ACC112 (cell line): ENCODE results near the gene SRGN.

Experiments
- H2AFZ ChIP-seq: fragments of 200-600 bp; sonication (generic); one replicate; pipeline ENCODE4 v1.6.0; 2017; ENCODE audit warnings: antibody characterized with exemption, low read length; ENCODE audit not compliant: unreplicated experiment
- H3K27ac ChIP-seq: fragments of 200-600 bp; sonication (generic); 2 replicates; pipeline ENCODE4 v1.5.1; 2014; ENCODE audit warnings: low read depth, mild to moderate bottlenecking, antibody characterized with exemption, low read length, moderate library complexity
- H3K27me3 ChIP-seq: fragments of 200-600 bp; sonication (generic); 2 replicates; pipeline ENCODE4 v1.6.1; 2014; ENCODE audit warnings: mild to moderate bottlenecking, antibody characterized with exemption, low read length, moderate library complexity, mixed read lengths; ENCODE audit not compliant: insufficient read depth
- H3K36me3 ChIP-seq: fragments of 200-600 bp; sonication (generic); 2 replicates; pipeline ENCODE4 v1.6.1; 2016; ENCODE audit warnings: mild to moderate bottlenecking, antibody characterized with exemption, low read length, moderate library complexity, mixed read lengths; ENCODE audit not compliant: insufficient read depth
- H3K4me1 ChIP-seq: fragments of 200-600 bp; sonication (generic); one replicate; pipeline ENCODE4 v1.6.1; 2016; ENCODE audit warnings: low read length, mixed read lengths; ENCODE audit not compliant: insufficient read depth, unreplicated experiment, control insufficient read depth
- H3K4me3 ChIP-seq: fragments of 200-600 bp; sonication (generic); 2 replicates; pipeline ENCODE4 v1.5.1; 2014; ENCODE audit warnings: mild to moderate bottlenecking, low read depth, low read length
- H3K79me2 ChIP-seq: fragments of 200-600 bp; sonication (generic); one replicate; pipeline ENCODE4 v1.6.0; 2016; ENCODE audit warnings: low read length; ENCODE audit not compliant: control insufficient read depth, unreplicated experiment, insufficient read depth

SRGN gene

GRCh38 chr10:69062901-69063300 is 25.0 kb upstream of the SRGN start:
- H3K79me2 ChIP-seq, result no peaks in the 10 kb centered on the region
- H3K36me3 ChIP-seq, result no peaks in the 10 kb centered on the region
- H3K27ac ChIP-seq, result peak overlapping the region; percentile 97
- no peak overlapping the region for H3K4me3 ChIP-seq
- H3K4me1 ChIP-seq, result peaks cover 61% of the 10 kb centered on the region
- no peak overlapping the region for H2AFZ ChIP-seq
- H3K27me3 ChIP-seq, result no peaks in the 10 kb centered on the region

GRCh38 chr10:69064762-69065328 is 23.1 kb upstream of the SRGN start:
- peak overlapping the region; percentile 33 for H3K4me3 ChIP-seq
- H3K27ac ChIP-seq, result peak overlapping the region; percentile 95
- no peaks in the 10 kb centered on the region for H3K79me2 ChIP-seq
- H3K4me1 ChIP-seq, result peaks cover 55% of the 10 kb centered on the region
- no peaks in the 10 kb centered on the region for H3K36me3 ChIP-seq
- H3K27me3 ChIP-seq, result no peaks in the 10 kb centered on the region
- H2AFZ ChIP-seq, result no peak overlapping the region

GRCh38 chr10:69065406-69066361 is 22.2 kb upstream of the SRGN start:
- Histone ChIP-seq H3K4me3 (peak overlapping the region; percentile 33), H3K27me3 (no peaks in the 10 kb centered on the region), H3K4me1 (peaks cover 52% of the 10 kb centered on the region), H3K27ac (peak overlapping the region; percentile 95), H2AFZ (peak overlapping the region; percentile 16), H3K79me2 (no peaks in the 10 kb centered on the region), H3K36me3 (no peaks in the 10 kb centered on the region)

GRCh38 chr10:69067189-69067588 is 20.7 kb upstream of the SRGN start:
- Histone ChIP-seq H3K27me3 (no peaks in the 10 kb centered on the region), H3K4me3 (no peak overlapping the region), H2AFZ (no peak overlapping the region), H3K36me3 (no peaks in the 10 kb centered on the region), H3K79me2 (no peaks in the 10 kb centered on the region), H3K4me1 (peaks cover 41% of the 10 kb centered on the region), H3K27ac (no peak overlapping the region)

- no peaks in the 10 kb centered on the region for H3K79me2 ChIP-seq
- H3K4me1 ChIP-seq, result peaks cover 27% of the 10 kb centered on the region
- H3K27me3 ChIP-seq, result no peaks in the 10 kb centered on the region
- H2AFZ ChIP-seq, result no peak overlapping the region
- H3K36me3 ChIP-seq, result no peaks in the 10 kb centered on the region
- H3K27ac ChIP-seq, result no peak overlapping the region
- no peak overlapping the region for H3K4me3 ChIP-seq
These were observed 19.4 kb upstream of the SRGN start for GRCh38 chr10:69068549-69068948.

- no peaks in the 10 kb centered on the region for H3K36me3 ChIP-seq
- no peaks in the 10 kb centered on the region for H3K79me2 ChIP-seq
- H3K27ac ChIP-seq, result no peak overlapping the region
- peaks cover 21% of the 10 kb centered on the region for H3K4me1 ChIP-seq
- H3K4me3 ChIP-seq, result no peak overlapping the region
- H3K27me3 ChIP-seq, result no peaks in the 10 kb centered on the region
- no peak overlapping the region for H2AFZ ChIP-seq
These were observed 18.5 kb upstream of the SRGN start for GRCh38 chr10:69069090-69070042.

GRCh38 chr10:69070951-69071350 is 17.0 kb upstream of the SRGN start:
- Histone ChIP-seq H3K27ac (no peak overlapping the region), H3K4me3 (no peak overlapping the region), H3K27me3 (no peaks in the 10 kb centered on the region), H3K4me1 (peaks cover 7% of the 10 kb centered on the region), H3K36me3 (no peaks in the 10 kb centered on the region), H2AFZ (no peak overlapping the region), H3K79me2 (no peaks in the 10 kb centered on the region)

- H2AFZ ChIP-seq, result no peak overlapping the region
- peaks cover under 1% of the 10 kb centered on the region for H3K4me1 ChIP-seq
- H3K36me3 ChIP-seq, result no peaks in the 10 kb centered on the region
- no peak overlapping the region for H3K27ac ChIP-seq
- H3K27me3 ChIP-seq, result no peaks in the 10 kb centered on the region
- H3K4me3 ChIP-seq, result no peak overlapping the region
- H3K79me2 ChIP-seq, result no peaks in the 10 kb centered on the region
These were observed 16.3 kb upstream of the SRGN start for GRCh38 chr10:69071610-69072009.

GRCh38 chr10:69073026-69073425 is 14.9 kb upstream of the SRGN start:
- Histone ChIP-seq H3K27me3 (no peaks in the 10 kb centered on the region), H2AFZ (no peak overlapping the region), H3K4me3 (no peak overlapping the region), H3K36me3 (no peaks in the 10 kb centered on the region), H3K79me2 (no peaks in the 10 kb centered on the region), H3K4me1 (no peaks in the 10 kb centered on the region), H3K27ac (no peak overlapping the region)

GRCh38 chr10:69073736-69074364 is 14.1 kb upstream of the SRGN start:
- H3K27me3 ChIP-seq, result no peaks in the 10 kb centered on the region
- H3K4me1 ChIP-seq, result no peaks in the 10 kb centered on the region
- H3K79me2 ChIP-seq, result no peaks in the 10 kb centered on the region
- H3K27ac ChIP-seq, result no peak overlapping the region
- H2AFZ ChIP-seq, result no peak overlapping the region
- H3K4me3 ChIP-seq, result no peak overlapping the region
- no peaks in the 10 kb centered on the region for H3K36me3 ChIP-seq
